Ascending aorta (tissue), 2 donors: Measurements from ENCODE around the gene ADIG. TPM values are rescaled to one million over a fixed set of nuclear protein-coding genes. Genes with fewer than 3 reads are reported as not detected.

Experiments
- DNase-seq, 2 donors: peaks; one replicate each; pipeline ENCODE4 v3.0.0-alpha.2; 2019; ENCODE audit warnings: low spot score in 2 of 2
- H3K27ac ChIP-seq, 2 donors: fragments of 200-600 bp; sonication (generic); one replicate each; pipeline ENCODE4 v1.5.1; 2016 to 2017; ENCODE audit warnings: mild to moderate bottlenecking in 1 of 2
- H3K27me3 ChIP-seq: fragments of 200-600 bp; sonication (generic); one replicate; pipeline ENCODE4 v1.5.1; 2017
- H3K36me3 ChIP-seq, 2 donors: fragments of 200-600 bp; sonication (generic); one replicate each; pipeline ENCODE4 v1.5.1; 2016
- H3K4me1 ChIP-seq, 2 donors: fragments of 200-600 bp; sonication (generic); one replicate each; pipeline ENCODE4 v1.5.1; 2016 to 2017; ENCODE audit warnings: mild to moderate bottlenecking in 1 of 2
- H3K4me3 ChIP-seq, 2 donors: fragments of 200-600 bp; sonication (generic); one replicate each; pipeline ENCODE4 v1.5.1; 2016 to 2017; ENCODE audit warnings: mild to moderate bottlenecking in 1 of 2
- H3K9me3 ChIP-seq, 2 donors: fragments of 200-600 bp; sonication (generic); one replicate each; pipeline ENCODE4 v1.5.1; 2016
- intact Hi-C: fragments of 100-400 bp; cut with DNase I; formaldehyde crosslinking; loops from one replicate; pipeline ENCODE4 v1.15.1; 2023
- total RNA-seq: library from RNA; depleted of rRNA; stranded (reverse); fragments of >200 nt; gene quantifications from one replicate; pipeline ENCODE4 v1.1.0, GENCODE V29; 2016
- TF ChIP-seq, protein P1 (sequence below), 3 experiments: fragments of 200-600 bp in 2 of 3; fragments of 450-650 bp in 1 of 3; sonication (generic) in 2 of 3; IDR thresholded peaks; one replicate each; pipeline ENCODE4 v1.5.1; 2016 to 2019; ENCODE audit warnings: antibody characterized with exemption in 3 of 3, mild to moderate bottlenecking in 1 of 3, moderate library complexity in 1 of 3

The ADIG gene
- total RNA-seq, 1 donor from 2014 or later, result not detected

DNA sequence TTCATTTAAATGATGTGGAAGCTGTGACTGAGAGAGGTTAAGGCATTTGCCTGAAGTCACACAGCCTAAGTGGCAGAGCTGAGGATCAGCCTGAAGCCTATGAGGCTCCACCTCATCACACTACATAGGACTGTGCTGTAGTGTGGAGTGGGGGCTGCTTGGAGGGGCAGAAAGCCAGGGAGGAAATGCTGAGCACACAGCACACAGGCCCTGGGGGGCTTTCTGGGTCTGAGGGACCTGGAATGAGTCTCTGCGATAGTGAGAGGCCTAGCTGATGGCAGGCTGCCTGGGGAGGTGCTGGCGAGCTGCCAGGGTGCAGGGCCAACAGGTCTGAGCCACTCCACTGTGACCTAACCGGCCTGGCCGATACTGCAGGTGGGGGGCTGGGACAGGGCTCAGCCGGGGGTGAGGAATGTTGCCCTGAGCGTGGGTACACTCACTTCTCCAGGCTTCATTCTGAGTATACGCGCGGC is 18.4 kb downstream of the ADIG start:
- no peak overlapping the region for H3K4me3 ChIP-seq
- H3K9me3 ChIP-seq, result no peaks in the 10 kb centered on the region
- H3K27me3 ChIP-seq, result peaks cover 6% of the 10 kb centered on the region
- no peaks in the 10 kb centered on the region for H3K4me1 ChIP-seq
- H3K36me3 ChIP-seq, result no peaks in the 10 kb centered on the region
- TF ChIP-seq, protein P1, sequence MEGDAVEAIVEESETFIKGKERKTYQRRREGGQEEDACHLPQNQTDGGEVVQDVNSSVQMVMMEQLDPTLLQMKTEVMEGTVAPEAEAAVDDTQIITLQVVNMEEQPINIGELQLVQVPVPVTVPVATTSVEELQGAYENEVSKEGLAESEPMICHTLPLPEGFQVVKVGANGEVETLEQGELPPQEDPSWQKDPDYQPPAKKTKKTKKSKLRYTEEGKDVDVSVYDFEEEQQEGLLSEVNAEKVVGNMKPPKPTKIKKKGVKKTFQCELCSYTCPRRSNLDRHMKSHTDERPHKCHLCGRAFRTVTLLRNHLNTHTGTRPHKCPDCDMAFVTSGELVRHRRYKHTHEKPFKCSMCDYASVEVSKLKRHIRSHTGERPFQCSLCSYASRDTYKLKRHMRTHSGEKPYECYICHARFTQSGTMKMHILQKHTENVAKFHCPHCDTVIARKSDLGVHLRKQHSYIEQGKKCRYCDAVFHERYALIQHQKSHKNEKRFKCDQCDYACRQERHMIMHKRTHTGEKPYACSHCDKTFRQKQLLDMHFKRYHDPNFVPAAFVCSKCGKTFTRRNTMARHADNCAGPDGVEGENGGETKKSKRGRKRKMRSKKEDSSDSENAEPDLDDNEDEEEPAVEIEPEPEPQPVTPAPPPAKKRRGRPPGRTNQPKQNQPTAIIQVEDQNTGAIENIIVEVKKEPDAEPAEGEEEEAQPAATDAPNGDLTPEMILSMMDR (IDR thresholded peaks at IDR 0.05), result no peak
- DNase-seq, result no peak
- intact Hi-C loops, result no loop called here
- no peak overlapping the region for H3K27ac ChIP-seq

DNA sequence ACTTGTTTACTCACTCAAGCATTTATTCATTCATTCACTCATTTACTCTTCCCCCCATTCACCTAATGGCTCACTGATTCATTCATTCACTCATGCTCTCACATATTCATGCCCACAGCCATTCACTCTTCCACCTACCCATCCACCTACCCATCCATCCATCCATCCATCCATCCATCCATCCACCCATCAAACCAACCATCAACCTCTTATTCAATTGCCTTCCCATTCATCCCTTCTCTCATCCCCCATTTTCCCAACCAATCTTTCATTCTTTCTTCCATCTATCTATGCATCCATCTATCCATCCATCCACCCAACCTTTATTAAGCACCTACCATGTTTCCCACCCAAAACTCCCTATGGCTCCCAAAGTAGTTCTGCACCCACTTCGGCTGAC is 19.1 kb downstream of the ADIG start:
- H3K36me3 ChIP-seq, result no peaks in the 10 kb centered on the region
- intact Hi-C loops, result no loop called here
- H3K4me1 ChIP-seq, result no peaks in the 10 kb centered on the region
- no peak overlapping the region for H3K27ac ChIP-seq
- no peaks in the 10 kb centered on the region for H3K9me3 ChIP-seq
- H3K4me3 ChIP-seq, result no peak overlapping the region
- TF ChIP-seq, protein P1 (IDR thresholded peaks at IDR 0.05), result no peak
- DNase-seq, result no peak
- H3K27me3 ChIP-seq, result peaks cover 6% of the 10 kb centered on the region

DNA sequence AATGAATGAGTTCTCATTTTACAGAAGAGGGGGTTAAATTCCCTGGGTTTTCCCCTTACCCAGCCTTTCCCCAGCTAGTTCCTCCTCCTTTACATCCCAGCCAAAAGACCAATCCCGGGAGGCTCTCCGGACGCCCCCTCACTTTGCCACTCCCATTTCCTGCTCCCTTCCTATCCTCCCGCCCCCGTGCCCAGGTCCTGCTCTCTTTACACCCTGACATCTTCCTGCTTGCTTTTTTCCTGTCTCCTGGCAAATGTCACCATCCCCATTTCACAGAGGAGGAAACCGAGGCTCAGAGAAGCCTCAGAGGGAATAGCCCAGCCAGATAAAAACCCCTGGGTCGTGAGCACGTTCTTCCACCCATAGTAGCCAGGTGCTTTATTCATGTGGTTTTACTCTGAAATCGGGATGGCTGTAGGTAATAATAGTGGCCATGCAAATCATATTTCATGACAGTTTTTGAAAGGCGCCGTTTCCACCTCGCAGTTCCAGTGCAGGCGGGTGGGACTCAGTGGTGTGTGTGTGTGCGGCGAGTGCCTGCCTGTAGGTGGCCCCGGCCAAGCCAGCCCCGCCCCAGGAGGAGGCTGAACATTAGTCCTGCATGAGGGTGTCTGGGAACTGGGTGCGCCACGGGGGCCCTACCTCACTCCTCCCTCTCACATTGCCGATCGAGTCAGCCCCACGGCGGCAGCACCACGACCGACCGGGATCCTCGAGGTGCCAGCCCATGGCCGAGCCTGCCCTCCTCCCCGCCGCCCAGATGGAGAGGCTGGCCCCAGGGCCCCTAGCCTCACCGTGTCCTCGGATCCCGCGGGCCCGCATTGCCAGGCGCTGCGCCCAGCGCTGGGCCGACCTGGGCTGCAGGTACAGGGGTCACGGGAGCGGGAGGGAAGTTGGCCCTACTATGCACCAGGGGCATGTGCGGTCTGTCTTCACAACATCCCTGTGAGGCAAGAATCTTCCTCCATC is 20.5 kb downstream of the ADIG start, which contains the start of gene ARHGAP40:
TSS of gene ARHGAP40 (plus strand) at position 594 of the 969 bp plus-strand sequence.
- TF ChIP-seq, protein P1 (IDR thresholded peaks at IDR 0.05), result no peak
- no peak within 1 kb of the TSS for H3K27ac ChIP-seq
- no peak for DNase-seq
- H3K36me3 ChIP-seq, result no peaks in the 10 kb centered on the region
- no peak within 1 kb of the TSS for H3K4me3 ChIP-seq
- H3K4me1 ChIP-seq, result no peaks in the 10 kb centered on the region
- peaks cover 6% of the 10 kb centered on the region for H3K27me3 ChIP-seq
- H3K9me3 ChIP-seq, result no peaks in the 10 kb centered on the region
- intact Hi-C loops, result no loop called here

DNA sequence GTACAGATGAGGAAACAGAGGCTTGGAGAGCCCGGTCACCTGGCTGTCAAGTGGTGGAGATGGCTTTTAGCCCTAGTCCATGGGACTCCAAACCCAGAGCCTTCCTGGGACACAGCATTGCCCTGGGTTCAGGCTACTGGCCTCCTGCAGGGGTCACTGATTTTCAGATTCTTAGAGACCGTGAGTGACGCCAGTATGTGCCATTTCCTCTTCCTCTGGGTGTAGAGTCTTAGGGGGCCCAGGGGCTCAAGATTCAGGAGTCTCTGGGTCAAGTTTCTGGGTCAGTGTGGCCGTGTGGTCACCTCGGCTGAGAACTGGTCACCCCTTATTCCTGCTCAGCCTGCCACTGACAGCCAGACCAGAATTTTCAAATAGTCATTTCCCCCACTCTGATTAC is 21.2 kb downstream of the ADIG start:
- Histone ChIP-seq H3K27ac (no peak overlapping the region), H3K4me3 (no peak overlapping the region), H3K9me3 (no peaks in the 10 kb centered on the region), H3K36me3 (no peaks in the 10 kb centered on the region), H3K4me1 (no peaks in the 10 kb centered on the region), H3K27me3 (peaks cover 6% of the 10 kb centered on the region)
- TF ChIP-seq, protein P1 (IDR thresholded peaks at IDR 0.05), result no peak
- intact Hi-C loops, result no loop called here
- no peak for DNase-seq

DNA sequence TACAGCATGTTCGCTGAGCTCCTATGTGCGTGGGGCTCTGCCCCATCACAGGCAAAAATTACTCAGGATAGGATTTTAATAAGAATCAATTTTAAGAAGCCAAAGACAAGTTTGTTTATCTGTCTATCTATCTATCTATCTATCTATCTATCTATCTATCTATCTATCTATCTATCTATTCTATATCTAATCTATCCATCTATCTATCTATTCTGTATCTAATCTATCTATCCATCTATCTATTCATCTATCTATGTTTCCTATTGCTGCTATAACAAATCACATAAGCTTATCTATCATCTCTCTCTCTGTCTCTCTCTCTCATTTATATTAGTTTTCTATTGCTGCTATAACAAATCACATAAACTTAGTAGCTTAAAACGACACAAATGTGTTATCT is 22.3 kb downstream of the ADIG start:
- Histone ChIP-seq H3K27me3 (peaks cover 6% of the 10 kb centered on the region), H3K9me3 (no peaks in the 10 kb centered on the region), H3K4me1 (no peaks in the 10 kb centered on the region), H3K27ac (no peak overlapping the region), H3K36me3 (no peaks in the 10 kb centered on the region), H3K4me3 (no peak overlapping the region)
- no peak for DNase-seq
- TF ChIP-seq, protein P1 (IDR thresholded peaks at IDR 0.05), result no peak
- intact Hi-C loops, result no loop called here
